ENCODE data around the gene TMEM219.

Gene TMEM219

DNA sequence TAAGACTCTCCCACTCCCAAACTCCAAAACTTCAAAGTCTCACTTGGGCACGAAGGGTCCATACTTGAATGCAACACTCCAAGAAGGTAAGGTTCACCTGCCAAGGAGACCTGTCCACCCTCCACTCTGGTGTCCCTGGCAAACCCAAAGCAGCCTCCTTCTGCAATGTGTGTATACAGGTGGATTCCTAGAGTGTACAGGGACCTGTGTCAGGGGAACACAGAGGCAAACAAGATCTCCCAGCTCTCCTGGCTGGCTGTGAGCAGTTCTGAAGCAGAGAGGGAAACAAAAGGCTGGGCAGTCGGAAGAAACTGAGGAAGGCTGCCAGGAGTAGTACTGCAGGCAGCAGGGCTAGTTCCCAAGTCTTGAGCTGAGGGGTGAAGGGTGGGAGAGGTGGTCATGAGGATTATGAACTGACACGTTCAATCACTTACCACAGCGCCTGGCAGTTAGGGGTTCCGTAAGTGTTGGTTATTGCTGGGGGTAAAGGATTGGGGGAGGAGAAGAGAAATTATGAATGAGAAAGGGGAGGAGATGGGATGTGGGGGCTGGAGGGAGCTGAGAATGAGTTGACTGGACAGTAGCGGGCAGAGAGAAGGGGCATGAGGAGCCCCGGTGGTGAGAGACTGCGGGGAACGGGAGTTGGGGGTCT, 36.6 kb upstream of the TMEM219 start:
- peaks cover 10% of the 10 kb centered on the region for H4K20me1 ChIP-seq (ENCODE audit: insufficient read depth, low read length, poor library complexity, severe bottlenecking)
- no peaks in the 10 kb centered on the region for H3K36me3 ChIP-seq (ENCODE audit: insufficient read depth, low read length)
- no peaks in the 10 kb centered on the region for H3K9me2 ChIP-seq (replicated peaks; ENCODE audit: low read depth, low read length)
- H3K4me3 ChIP-seq (ENCODE audit: low read length, poor library complexity, severe bottlenecking), result peak overlapping the region; percentile 88
- no peaks in the 10 kb centered on the region for H3K9me3 ChIP-seq (ENCODE audit: insufficient read depth, low read depth, low read length)
- peak overlapping the region; percentile 78; the same call in 1 of the 2 replicates for H2AFZ ChIP-seq (ENCODE audit: low read length)
- H3K4me1 ChIP-seq (ENCODE audit: insufficient read depth, low read length, poor library complexity, severe bottlenecking), result peaks cover 28% of the 10 kb centered on the region
- H3K27me3 ChIP-seq (ENCODE audit: insufficient read depth, low read length, poor library complexity, severe bottlenecking), result no peaks in the 10 kb centered on the region
- TF ChIP-seq CTCF (conservative IDR thresholded peaks at IDR 0.05; ENCODE audit: low read length), result no peak
- H3F3A ChIP-seq (ENCODE audit: low read depth), result no peaks in the 10 kb centered on the region
- H3K4me2 ChIP-seq (ENCODE audit: low read depth, low read length, poor library complexity, severe bottlenecking), result peak overlapping the region; percentile 92
- peaks cover 35% of the 10 kb centered on the region for H3K79me2 ChIP-seq (ENCODE audit: insufficient read depth, low read length)
- H3K9ac ChIP-seq (ENCODE audit: low read depth, low read length, poor library complexity, severe bottlenecking), result peak overlapping the region; percentile 93

- Histone ChIP-seq H3K4me3 (ENCODE audit: low read length, poor library complexity, severe bottlenecking) (peak within 1 kb of the TSS; percentile 88), H3K9me2 (replicated peaks; ENCODE audit: low read depth, low read length) (no peaks in the 10 kb centered on the region), H3K79me2 (ENCODE audit: insufficient read depth, low read length) (peaks cover 35% of the 10 kb centered on the region), H3K27me3 (ENCODE audit: insufficient read depth, low read length, poor library complexity, severe bottlenecking) (no peaks in the 10 kb centered on the region), H3K4me1 (ENCODE audit: insufficient read depth, low read length, poor library complexity, severe bottlenecking) (peaks cover 28% of the 10 kb centered on the region), H3K9me3 (ENCODE audit: insufficient read depth, low read depth, low read length) (no peaks in the 10 kb centered on the region), H3K36me3 (ENCODE audit: insufficient read depth, low read length) (no peaks in the 10 kb centered on the region), H3K9ac (ENCODE audit: low read depth, low read length, poor library complexity, severe bottlenecking) (peak within 1 kb of the TSS; percentile 93), H2AFZ (ENCODE audit: low read length) (peak within 1 kb of the TSS; percentile 85), H3K4me2 (ENCODE audit: low read depth, low read length, poor library complexity, severe bottlenecking) (peak within 1 kb of the TSS; percentile 92), H3F3A (ENCODE audit: low read depth) (no peaks in the 10 kb centered on the region), H4K20me1 (ENCODE audit: insufficient read depth, low read length, poor library complexity, severe bottlenecking) (peaks cover 10% of the 10 kb centered on the region)
- TF ChIP-seq CTCF (conservative IDR thresholded peaks at IDR 0.05; ENCODE audit: low read length), result no peak
- TF ChIP-seq EZH2phosphoT487 (IDR thresholded peaks at IDR 0.05; ENCODE audit: borderline replicate concordance), result no peak
These were observed 35.8 kb upstream of the TMEM219 start, which contains the start of gene KCTD13 for GRCh38 chr16:29925781-29926710. TSS of gene KCTD13 (minus strand) at chr16:29926226. CDS start at chr16:29926033, 193 bp downstream.

- peak overlapping the region; percentile 88 for H3K4me3 ChIP-seq (ENCODE audit: low read length, poor library complexity, severe bottlenecking)
- H2AFZ ChIP-seq (ENCODE audit: low read length), result peak overlapping the region; percentile 85
- H3F3A ChIP-seq (ENCODE audit: low read depth), result no peaks in the 10 kb centered on the region
- peaks cover 35% of the 10 kb centered on the region for H3K79me2 ChIP-seq (ENCODE audit: insufficient read depth, low read length)
- peak overlapping the region; percentile 92 for H3K4me2 ChIP-seq (ENCODE audit: low read depth, low read length, poor library complexity, severe bottlenecking)
- H3K9ac ChIP-seq (ENCODE audit: low read depth, low read length, poor library complexity, severe bottlenecking), result peak overlapping the region; percentile 93
- H3K36me3 ChIP-seq (ENCODE audit: insufficient read depth, low read length), result no peaks in the 10 kb centered on the region
- peaks cover 10% of the 10 kb centered on the region for H4K20me1 ChIP-seq (ENCODE audit: insufficient read depth, low read length, poor library complexity, severe bottlenecking)
- no peaks in the 10 kb centered on the region for H3K9me2 ChIP-seq (replicated peaks; ENCODE audit: low read depth, low read length)
- no peaks in the 10 kb centered on the region for H3K27me3 ChIP-seq (ENCODE audit: insufficient read depth, low read length, poor library complexity, severe bottlenecking)
- TF ChIP-seq CTCF (conservative IDR thresholded peaks at IDR 0.05; ENCODE audit: low read length), result no peak
- no peaks in the 10 kb centered on the region for H3K9me3 ChIP-seq (ENCODE audit: insufficient read depth, low read depth, low read length)
- H3K4me1 ChIP-seq (ENCODE audit: insufficient read depth, low read length, poor library complexity, severe bottlenecking), result peaks cover 28% of the 10 kb centered on the region
These were observed 35.2 kb upstream of the TMEM219 start for GRCh38 chr16:29926711-29927052.

All from Loucy (cell line).